SK-N-SH treated with all-trans-retinoic acid at 6 μM for 48 hours (cell line): Measurements from ENCODE around the gene FBH1.

Source experiments
- ATAC-seq: fragments of 200-7000 bp; cut with Tn5 transposase; 3 replicates; pipeline ENCODE4 v1.9.1; 2020; ENCODE audit warnings: mild to moderate bottlenecking, moderate library complexity
- ARNTL ChIP-seq: fragments of 450-650 bp; formaldehyde crosslinking; IDR thresholded peaks from 2 replicates; pipeline ENCODE4 v1.5.0; 2020; ENCODE audit warnings: low read depth, mild to moderate bottlenecking, moderate library complexity, borderline replicate concordance
- BACH2 ChIP-seq: fragments of 250-450 bp; sonication (Bioruptor Pico); IDR thresholded peaks from 2 replicates; pipeline ENCODE4 v1.9.0; 2021; ENCODE audit warnings: mild to moderate bottlenecking, borderline replicate concordance
- CREB5 ChIP-seq: fragments of 250-450 bp; sonication (Bioruptor Pico); IDR thresholded peaks from 2 replicates; pipeline ENCODE4 v1.5.1; 2020; ENCODE audit warnings: low read depth, mild to moderate bottlenecking, moderate library complexity
- CSDC2 ChIP-seq: fragments of 250-450 bp; sonication (Bioruptor Pico); IDR thresholded peaks from 2 replicates; pipeline ENCODE4 v1.5.0; 2020; ENCODE audit warnings: mild to moderate bottlenecking, moderate library complexity
- ESRRG ChIP-seq: fragments of 250-450 bp; sonication (Bioruptor Pico); IDR thresholded peaks from 2 replicates; pipeline ENCODE4 v1.6.1; 2021; ENCODE audit warnings: mild to moderate bottlenecking
- GLIS3 ChIP-seq: fragments of 250-450 bp; sonication (Bioruptor Pico); IDR thresholded peaks from 2 replicates; pipeline ENCODE4 v1.5.0; 2020; ENCODE audit warnings: mild to moderate bottlenecking, moderate library complexity
- ISL1 ChIP-seq: fragments of 250-450 bp; sonication (Bioruptor Pico); IDR thresholded peaks from 2 replicates; pipeline ENCODE4 v2.1.2; 2022; ENCODE audit warnings: mild to moderate bottlenecking, moderate library complexity
- OSR1 ChIP-seq: fragments of 250-450 bp; sonication (Bioruptor Pico); IDR thresholded peaks from 2 replicates; pipeline ENCODE4 v1.8.0; 2022; ENCODE audit warnings: moderate library complexity, mild to moderate bottlenecking, inconsistent platforms
- PATZ1 ChIP-seq: fragments of 250-450 bp; sonication (Bioruptor Pico); IDR thresholded peaks from 2 replicates; pipeline ENCODE4 v1.8.0; 2020; ENCODE audit warnings: mild to moderate bottlenecking, moderate library complexity, borderline replicate concordance
- POU6F1 ChIP-seq: fragments of 250-450 bp; sonication (Bioruptor Pico); IDR thresholded peaks from 2 replicates; pipeline ENCODE4 v1.8.0; 2021; ENCODE audit warnings: low read depth, mild to moderate bottlenecking, moderate library complexity, borderline replicate concordance
- PPARA ChIP-seq: fragments of 250-450 bp; sonication (Bioruptor Pico); IDR thresholded peaks from 2 replicates; pipeline ENCODE4 v1.5.0; 2020; ENCODE audit warnings: mild to moderate bottlenecking, borderline replicate concordance
- RARB ChIP-seq: fragments of 250-450 bp; sonication (Bioruptor Pico); IDR thresholded peaks from 2 replicates; pipeline ENCODE4 v1.8.0; 2021; ENCODE audit warnings: mild to moderate bottlenecking, moderate library complexity
- SNAI2 ChIP-seq: fragments of 250-450 bp; sonication (Bioruptor Pico); IDR thresholded peaks from 2 replicates; pipeline ENCODE4 v1.5.0; 2020; ENCODE audit warnings: mild to moderate bottlenecking, moderate library complexity
- TCF4 ChIP-seq: fragments of 250-450 bp; sonication (Bioruptor Pico); IDR thresholded peaks from 2 replicates; pipeline ENCODE4 v1.8.0; 2021; ENCODE audit warnings: mild to moderate bottlenecking, moderate library complexity, borderline replicate concordance
- TOX ChIP-seq: fragments of 250-450 bp; sonication (Bioruptor Pico); IDR thresholded peaks from 2 replicates; pipeline ENCODE4 v1.8.0; 2021; ENCODE audit warnings: mild to moderate bottlenecking, moderate library complexity, borderline replicate concordance
- TSHZ2 ChIP-seq: fragments of 250-450 bp; sonication (Bioruptor Pico); IDR thresholded peaks from 2 replicates; pipeline ENCODE4 v1.5.0; 2020; ENCODE audit warnings: mild to moderate bottlenecking, moderate library complexity
- ZC3H10 ChIP-seq: fragments of 250-450 bp; sonication (Bioruptor Pico); IDR thresholded peaks from 2 replicates; pipeline ENCODE4 v1.5.1; 2021; ENCODE audit warnings: mild to moderate bottlenecking, moderate library complexity
- ZFP3 ChIP-seq: fragments of 250-450 bp; sonication (Bioruptor Pico); IDR thresholded peaks from 2 replicates; pipeline ENCODE4 v1.5.0; 2020; ENCODE audit warnings: mild to moderate bottlenecking, moderate library complexity
- ZNF565 ChIP-seq: fragments of 450-650 bp; formaldehyde crosslinking; conservative IDR thresholded peaks from 2 replicates; pipeline ENCODE4 v1.5.0; 2020; ENCODE audit warnings: low read depth, mild to moderate bottlenecking, moderate library complexity
- ZNF70 ChIP-seq: fragments of 450-650 bp; formaldehyde crosslinking; IDR thresholded peaks from 2 replicates; pipeline ENCODE4 v1.5.0; 2020; ENCODE audit warnings: mild to moderate bottlenecking, moderate library complexity
- ZNF8 ChIP-seq: fragments of 450-650 bp; formaldehyde crosslinking; IDR thresholded peaks from 2 replicates; pipeline ENCODE4 v1.5.0; 2020; ENCODE audit warnings: mild to moderate bottlenecking, moderate library complexity

Gene FBH1

GRCh38 chr10:5855979-5856700 is 33.9 kb upstream of the FBH1 start:
- ATAC-seq = no peak
- TF ChIP-seq ARNTL = no peak
- TF ChIP-seq PPARA (CRISPR knock-in tag) = no peak
- no peak for TF ChIP-seq ZNF8 (CRISPR knock-in tag)
- no peak for TF ChIP-seq RARB (CRISPR knock-in tag)
- TF ChIP-seq ZNF565 (CRISPR knock-in tag) = no peak
- TF ChIP-seq GLIS3 (CRISPR knock-in tag) = no peak
- no peak for TF ChIP-seq OSR1 (CRISPR knock-in tag)
- no peak for TF ChIP-seq POU6F1
- TF ChIP-seq TSHZ2 (CRISPR knock-in tag) = no peak
- no peak for TF ChIP-seq ESRRG (CRISPR knock-in tag)
- TF ChIP-seq CREB5 = no peak
- TF ChIP-seq ZNF70 (CRISPR knock-in tag) = no peak
- no peak for TF ChIP-seq TOX (CRISPR knock-in tag)
- no peak for TF ChIP-seq TCF4 (CRISPR knock-in tag)

GRCh38 chr10:5856701-5857004 is 33.4 kb upstream of the FBH1 start:
- ATAC-seq = no peak
- TF ChIP-seq BACH2 (no peak), ESRRG (CRISPR knock-in tag) (no peak), PPARA (CRISPR knock-in tag) (no peak), ZNF565 (CRISPR knock-in tag) (no peak), PATZ1 (CRISPR knock-in tag) (no peak), RARB (CRISPR knock-in tag) (no peak), ZNF8 (CRISPR knock-in tag) (no peak), OSR1 (CRISPR knock-in tag) (no peak), ZNF70 (CRISPR knock-in tag) (no peak), ZC3H10 (CRISPR knock-in tag) (no peak), TSHZ2 (CRISPR knock-in tag) (no peak), GLIS3 (CRISPR knock-in tag) (no peak), ZFP3 (CRISPR knock-in tag) (no peak)

- no peak for ATAC-seq
- TF ChIP-seq ISL1 (no peak), ZNF8 (CRISPR knock-in tag) (no peak), TSHZ2 (CRISPR knock-in tag) (no peak), RARB (CRISPR knock-in tag) (no peak), TOX (CRISPR knock-in tag) (no peak), ZFP3 (CRISPR knock-in tag) (no peak), CREB5 (no peak), CSDC2 (no peak), ZNF70 (CRISPR knock-in tag) (no peak), SNAI2 (CRISPR knock-in tag) (no peak), ZNF565 (CRISPR knock-in tag) (no peak)
Measured at GRCh38 chr10:5858811-5859210, 31.2 kb upstream of the FBH1 start.
